IMR-90 (cell line): Measurements from ENCODE around the gene ZNF207. TPM values are rescaled to one million over a fixed set of nuclear protein-coding genes. Genes with fewer than 3 reads are reported as not detected.

ENCODE experiments used
- ATAC-seq: fragments of 200-7000 bp; cut with Tn5 transposase; 2 replicates; pipeline ENCODE4 v1.9.1; 2020; ENCODE audit warnings: low read depth, mild to moderate bottlenecking, moderate library complexity
- BruUV-seq: library from RNA; stranded (reverse); fragments of 400-500 nt; replicated peaks from 2 replicates; lab custom pipeline; 2021; lab: Mats Ljungman, UMichigan
- CTCF ChIA-PET: fragments of 300-600 bp; formaldehyde crosslinking; extraction: SDS; loops from one replicate; lab custom pipeline; 2021; ENCODE audit warnings: antibody characterized with exemption; lab: Yijun Ruan, JAX
- POLR2A ChIA-PET: fragments of 300-600 bp; sonication (Branson Sonifier 250); formaldehyde crosslinking; loops from one replicate; lab custom pipeline; 2022; ENCODE audit warnings: antibody characterized with exemption; ENCODE audit not compliant: unreplicated experiment; lab: Charles Lee
- DNase-seq: peaks from one replicate; pipeline ENCODE4 v3.0.0; 2013
- H2AFZ ChIP-seq: replicated peaks from 2 replicates; pipeline ENCODE3; 2013; ENCODE audit warnings: low read length, mild to moderate bottlenecking; ENCODE audit not compliant: poor library complexity
- H2AK5ac ChIP-seq: 2 replicates; pipeline ENCODE4 v1.6.1; 2013; ENCODE audit warnings: low read depth, low read length, inconsistent platforms
- H2AK9ac ChIP-seq: replicated peaks from 2 replicates; pipeline ENCODE3; 2013; ENCODE audit warnings: mild to moderate bottlenecking, low read depth, low read length, moderate library complexity; ENCODE audit not compliant: poor library complexity
- H2BK120ac ChIP-seq: 2 replicates; pipeline ENCODE4 v1.6.1; 2013; ENCODE audit warnings: low read depth, low read length, inconsistent platforms
- H2BK15ac ChIP-seq: 3 replicates; pipeline ENCODE4 v1.6.1; 2013; ENCODE audit warnings: low read depth, low read length, inconsistent platforms
- H2BK20ac ChIP-seq: 2 replicates; pipeline ENCODE4 v1.6.1; 2013; ENCODE audit warnings: low read depth, mild to moderate bottlenecking, inconsistent platforms, low read length, moderate library complexity
- H2BK5ac ChIP-seq: 2 replicates; pipeline ENCODE4 v1.6.1; 2013; ENCODE audit warnings: mild to moderate bottlenecking, low read depth, low read length, inconsistent platforms; ENCODE audit not compliant: poor library complexity, severe bottlenecking
- H3K14ac ChIP-seq: replicated peaks from 2 replicates; pipeline ENCODE4 v1.6.1; 2013; ENCODE audit warnings: low read depth, low read length, inconsistent platforms
- H3K18ac ChIP-seq: 2 replicates; pipeline ENCODE4 v1.6.1; 2013; ENCODE audit warnings: low read depth, low read length, control low read depth
- H3K23ac ChIP-seq: 2 replicates; pipeline ENCODE4 v1.6.1; 2013; ENCODE audit warnings: low read depth, low read length, inconsistent platforms
- H3K27ac ChIP-seq: 2 replicates; pipeline ENCODE4 v1.5.1; 2013; ENCODE audit warnings: mild to moderate bottlenecking, control low read depth, low read length; ENCODE audit not compliant: insufficient read depth
- H3K27me3 ChIP-seq: 2 replicates; pipeline ENCODE4 v1.6.1; 2013; ENCODE audit warnings: low read length; ENCODE audit not compliant: control insufficient read depth, insufficient read depth
- H3K36me3 ChIP-seq: 2 replicates; pipeline ENCODE4 v1.6.1; 2013; ENCODE audit warnings: low read length, mixed read lengths; ENCODE audit not compliant: control insufficient read depth, insufficient read depth
- H3K4ac ChIP-seq: 2 replicates; pipeline ENCODE4 v1.6.1; 2013; ENCODE audit warnings: low read depth, low read length, inconsistent platforms
- H3K4me1 ChIP-seq: 2 replicates; pipeline ENCODE4 v1.6.1; 2013; ENCODE audit warnings: low read length, mixed read lengths; ENCODE audit not compliant: control insufficient read depth, insufficient read depth
- H3K4me2 ChIP-seq: 2 replicates; pipeline ENCODE4 v1.6.1; 2013; ENCODE audit warnings: low read depth, mild to moderate bottlenecking, control low read depth, low read length, moderate library complexity
- H3K4me3 ChIP-seq: 2 replicates; pipeline ENCODE4 v1.5.1; 2013; ENCODE audit warnings: low read depth, mild to moderate bottlenecking, control low read depth, low read length, moderate library complexity; ENCODE audit not compliant: insufficient read depth
- H3K56ac ChIP-seq: 2 replicates; pipeline ENCODE4 v1.6.1; 2013; ENCODE audit warnings: low read length, inconsistent platforms; ENCODE audit not compliant: insufficient read depth; ENCODE audit errors: extremely low read depth
- H3K79me1 ChIP-seq, 2 experiments: 2 replicates each; pipeline ENCODE4 v1.6.1; 2013; ENCODE audit warnings: low read length in 2 of 2, inconsistent platforms in 1 of 2, low read depth in 1 of 2
- H3K9ac ChIP-seq: 2 replicates; pipeline ENCODE4 v1.6.1; 2013; ENCODE audit warnings: low read depth, low read length, control low read depth
- H3K9me1 ChIP-seq: 2 replicates; pipeline ENCODE4 v1.6.1; 2013; ENCODE audit warnings: low read length, inconsistent platforms; ENCODE audit not compliant: insufficient read depth
- H3K9me3 ChIP-seq: 2 replicates; pipeline ENCODE4 v1.6.1; 2013; ENCODE audit warnings: low read length; ENCODE audit not compliant: control insufficient read depth, insufficient read depth
- H4K20me1 ChIP-seq: 2 replicates; pipeline ENCODE4 v1.6.1; 2013; ENCODE audit warnings: low read length, inconsistent platforms; ENCODE audit not compliant: insufficient read depth
- H4K5ac ChIP-seq: 2 replicates; pipeline ENCODE4 v1.6.1; 2013; ENCODE audit warnings: mild to moderate bottlenecking, low read depth, low read length, control low read depth
- H4K8ac ChIP-seq, 2 experiments: 2 replicates each; pipeline ENCODE4 v1.6.1; 2013; ENCODE audit warnings: low read depth in 2 of 2, low read length in 2 of 2, control low read depth in 1 of 2, inconsistent platforms in 1 of 2
- H4K91ac ChIP-seq: 2 replicates; pipeline ENCODE4 v1.6.1; 2013; ENCODE audit warnings: low read depth, low read length, inconsistent platforms; ENCODE audit not compliant: insufficient read depth
- CHD1 ChIP-seq: IDR thresholded peaks from 2 replicates; pipeline ENCODE4 v1.6.1; 2012; ENCODE audit warnings: low read depth, low read length, improper control_type of control experiment
- MAFK ChIP-seq: IDR thresholded peaks from 2 replicates; pipeline ENCODE4 v1.6.1; 2012; ENCODE audit warnings: low read depth, low read length, improper control_type of control experiment
- RFX5 ChIP-seq: IDR thresholded peaks from 2 replicates; pipeline ENCODE4 v1.8.0; 2012; ENCODE audit warnings: low read depth, mild to moderate bottlenecking, low read length, moderate library complexity
- SMC3 ChIP-seq: fragments of 150-350 bp; IDR thresholded peaks from 2 replicates; pipeline ENCODE4 v1.6.1; 2016; ENCODE audit warnings: low read depth, mild to moderate bottlenecking, antibody characterized with exemption, low read length, moderate library complexity
- WGBS, 2 experiments: methylation state at CpG; one replicate each; pipeline versions ENCODE4 v1.1.5 to v1.1.7; 2013; ENCODE audit warnings: missing lambda C conversion rate in 2 of 2; ENCODE audit not compliant: insufficient read length in 1 of 2; ENCODE audit errors: extremely low coverage in 2 of 2; 5-methylcytosine and 5-hydroxymethylcytosine counted together
- dilution Hi-C: fragments of 300-500 bp; cut with HindIII; formaldehyde crosslinking; loops from one replicate; pipeline ENCODE4 v1.14.3; 2018; ENCODE audit warnings: low sequenced_read_pairs; ENCODE audit not compliant: unreplicated experiment
- in situ Hi-C: fragments of 300-500 bp; cut with MboI; formaldehyde crosslinking; loops from 3 replicates; pipeline ENCODE4 v1.14.3; 2019; ENCODE audit warnings: low sequenced_read_pairs, inconsistent platforms, mixed read lengths
- intact Hi-C: fragments of 100-400 bp; cut with micrococcal nuclease; formaldehyde crosslinking; loops from 2 replicates; pipeline ENCODE4 v1.10.0; 2022
- polyA plus RNA-seq, 3 experiments: library from polyadenylated mRNA; depleted of rRNA; stranded (reverse); fragments of >200 nt; gene quantifications; 2 replicates each; pipeline ENCODE4 v1.2.3, GENCODE V29; 2012; ENCODE audit warnings: low replicate concordance in 1 of 3
- total RNA-seq: library from RNA; depleted of rRNA; stranded (reverse); fragments of >200 nt; gene quantifications from 2 replicates; pipeline ENCODE4 v1.2.3, GENCODE V29; 2012

The ZNF207 gene
- total and polyA plus RNA-seq, 2 of the 4 experiments (the other 2 are of a cell fraction), result 199 to 207 TPM

DNA sequence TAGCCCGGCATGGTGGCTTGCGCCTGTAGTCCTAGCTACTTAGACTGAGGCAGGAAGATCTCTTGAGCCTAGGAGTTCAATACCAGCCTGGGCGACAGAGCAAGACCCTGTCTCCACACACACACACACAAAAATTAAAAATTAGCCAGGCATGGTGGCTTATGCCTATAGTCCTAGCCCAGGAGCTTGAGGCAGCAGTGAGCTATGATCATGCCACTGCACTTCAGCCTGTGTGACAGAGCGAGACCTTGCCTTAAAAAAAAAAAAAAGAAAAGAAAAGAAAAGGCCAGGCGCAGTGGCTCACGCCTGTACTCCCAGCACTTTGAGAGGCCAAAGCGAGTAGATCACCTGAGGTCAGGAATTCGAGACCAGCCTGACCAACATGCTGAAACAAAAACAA lies 31.9 kb upstream of the ZNF207 start:
- POLR2A ChIA-PET, result no interaction called here
- no peak overlapping the region for H2AK5ac ChIP-seq
- no peak overlapping the region for H2AFZ ChIP-seq
- in situ Hi-C loops (no loop called here), dilution Hi-C loops (no loop called here), intact Hi-C loops (loop anchor here (5.0 kb wide), 1 partner anchor 311 kb away; the partner anchor contains the start of gene LRRC37B)
- H3K9ac ChIP-seq, result no peak overlapping the region
- no peak overlapping the region for H3K23ac ChIP-seq
- TF ChIP-seq CHD1 (no peak), SMC3 (no peak), MAFK (no peak), RFX5 (no peak)
- H3K14ac ChIP-seq, result no peak overlapping the region
- WGBS, 2 experiments, result no CpG with 5 or more reads among the region's 8 CpGs
- H3K18ac ChIP-seq, result no peak overlapping the region
- H4K5ac ChIP-seq, result no peak overlapping the region
- BruUV-seq, result no TSS peak
- no peak overlapping the region for H3K4me2 ChIP-seq
- DNase-seq (no peak), ATAC-seq (no peak)
- H2BK15ac ChIP-seq, result no peak overlapping the region
- H3K56ac ChIP-seq, result no peak overlapping the region
- H3K9me1 ChIP-seq, result no peaks in the 10 kb centered on the region
- no peak overlapping the region for H2BK120ac ChIP-seq
- H2AK9ac ChIP-seq, result no peak overlapping the region
- H3K36me3 ChIP-seq, result no peaks in the 10 kb centered on the region
- H2BK20ac ChIP-seq, result no peak overlapping the region
- H4K91ac ChIP-seq, result no peak overlapping the region
- no peak overlapping the region for H3K27ac ChIP-seq
- H2BK5ac ChIP-seq, result no peak overlapping the region
- H3K27me3 ChIP-seq, result peaks cover 25% of the 10 kb centered on the region
- CTCF ChIA-PET, result interaction anchor here (1.3 to 1.6 kb wide), 2 partner anchors 65 to 78 kb away, joined by 3 to 6 read pairs; no protein-coding TSS in a partner anchor
- no peak overlapping the region for H3K4me3 ChIP-seq
- H4K20me1 ChIP-seq, result no peaks in the 10 kb centered on the region
- no peaks in the 10 kb centered on the region for H3K79me1 ChIP-seq
- H3K4ac ChIP-seq, result no peak overlapping the region
- no peaks in the 10 kb centered on the region for H3K4me1 ChIP-seq
- no peak overlapping the region for H4K8ac ChIP-seq
- no peaks in the 10 kb centered on the region for H3K9me3 ChIP-seq
